K562 (cell line): ENCODE data around the gene HSF2BP. TPM values are rescaled to one million over a fixed set of nuclear protein-coding genes. Genes with fewer than 3 reads are reported as not detected.

ENCODE experiments used
- ATAC-seq: fragments of 200-7000 bp; cut with Tn5 transposase; 3 replicates; pipeline ENCODE4 v1.9.1; 2020; ENCODE audit warnings: moderate library complexity
- BruUV-seq: library from RNA; stranded (reverse); fragments of 400-500 nt; replicated peaks from 2 replicates; lab custom pipeline; 2021; lab: Mats Ljungman, UMichigan
- CTCF ChIA-PET: fragments of 300-600 bp; formaldehyde crosslinking; extraction: SDS; loops from one replicate; lab custom pipeline; 2021; ENCODE audit warnings: low intra/inter-chr PET ratio; lab: Yijun Ruan, JAX
- POLR2A ChIA-PET: fragments of 300-600, 350-650 bp; sonication (Branson Sonifier 250); formaldehyde crosslinking; extraction: SDS; loops from one replicate; lab custom pipeline; 2021; ENCODE audit warnings: antibody characterized with exemption, inconsistent platforms; lab: Yijun Ruan, JAX
- DNase-seq, 4 experiments: peaks; one replicate each; pipeline versions ENCODE4 v3.0.0 to v3.0.0-alpha.2; 2011 to 2018; ENCODE audit warnings: low spot score in 3 of 4, mixed read lengths in 3 of 4; ENCODE audit errors: extremely low read depth in 1 of 4
- FAIRE-seq: peaks from 2 replicates; lab custom pipeline; 2011; peaks lifted over from hg19 to GRCh38; lab: Jason Lieb, UNC
- H2AFZ ChIP-seq: 2 replicates; pipeline ENCODE4 v1.6.0; 2011; ENCODE audit warnings: low read depth, low read length, control low read depth, inconsistent platforms
- H3K27ac ChIP-seq: fragments of 200-600 bp; 3 replicates; pipeline ENCODE4 v1.8.0; 2011; ENCODE audit warnings: low read depth, mild to moderate bottlenecking, control low read depth, inconsistent platforms, low read length, moderate library complexity, mixed read lengths; ENCODE audit errors: extremely low read depth
- H3K27me3 ChIP-seq, 2 experiments: fragments of 300-600 bp in 1 of 2; 2 replicates in 1 of 2; 3 replicates in 1 of 2; pipeline versions ENCODE4 v1.6.0 to v1.8.0; 2011; ENCODE audit warnings: inconsistent platforms in 2 of 2, low read length in 2 of 2, mild to moderate bottlenecking in 1 of 2, mixed read lengths in 1 of 2, moderate library complexity in 1 of 2; ENCODE audit not compliant: control insufficient read depth in 2 of 2, insufficient read depth in 2 of 2
- H3K36me3 ChIP-seq: fragments of 300-600 bp; 3 replicates; pipeline ENCODE4 v1.8.0; 2011; ENCODE audit warnings: mild to moderate bottlenecking, low read length, inconsistent platforms; ENCODE audit not compliant: control insufficient read depth, insufficient read depth
- H3K4me1 ChIP-seq, 2 experiments: fragments of 200-600 bp in 1 of 2; replicated peaks in 1 of 2; 2 replicates in 1 of 2; 3 replicates in 1 of 2; pipeline versions ENCODE4 v1.5.1 to v1.8.0; 2011; ENCODE audit warnings: inconsistent platforms in 2 of 2, low read length in 2 of 2, mild to moderate bottlenecking in 1 of 2, mixed read lengths in 1 of 2, moderate library complexity in 1 of 2; ENCODE audit not compliant: control insufficient read depth in 2 of 2, insufficient read depth in 2 of 2
- H3K4me2 ChIP-seq: 2 replicates; pipeline ENCODE4 v1.6.1; 2011; ENCODE audit warnings: low read length, control low read depth, inconsistent platforms, mixed read lengths; ENCODE audit not compliant: insufficient read depth
- H3K4me3 ChIP-seq: fragments of 200-600 bp; sonication (generic), shearing (Covaris generic); 2 replicates; pipeline ENCODE4 v1.5.1; 2016; ENCODE audit warnings: control low read depth, inconsistent platforms
- H3K79me2 ChIP-seq: fragments of 200-600 bp; 3 replicates; pipeline ENCODE4 v1.8.0; 2011; ENCODE audit warnings: low read length, inconsistent platforms; ENCODE audit not compliant: control insufficient read depth, insufficient read depth
- H3K9ac ChIP-seq, 2 experiments: 2 replicates each; pipeline versions ENCODE4 v1.6.0 to v1.6.1; 2011; ENCODE audit warnings: low read depth in 2 of 2, low read length in 2 of 2, control low read depth in 1 of 2, inconsistent platforms in 1 of 2, mild to moderate bottlenecking in 1 of 2, mixed read lengths in 1 of 2; ENCODE audit not compliant: insufficient read depth in 1 of 2
- H3K9me1 ChIP-seq: one replicate; pipeline ENCODE4 v1.6.0; 2011; ENCODE audit warnings: inconsistent platforms, mild to moderate bottlenecking, low read length, moderate library complexity; ENCODE audit not compliant: control insufficient read depth, insufficient read depth
- H3K9me3 ChIP-seq: replicated peaks from 2 replicates; pipeline ENCODE4 v1.5.1; 2011; ENCODE audit warnings: low read depth, low read length, inconsistent platforms; ENCODE audit not compliant: control insufficient read depth, insufficient read depth
- H4K20me1 ChIP-seq: replicated peaks from 2 replicates; pipeline ENCODE4 v1.6.1; 2011; ENCODE audit warnings: low read length, inconsistent platforms, mixed read lengths; ENCODE audit not compliant: control insufficient read depth, insufficient read depth
- CTCF ChIP-seq, 3 experiments: IDR thresholded peaks in 2 of 3; conservative IDR thresholded peaks in 1 of 3; 2 replicates each; pipeline ENCODE4 v1.5.1; 2011 to 2012; ENCODE audit warnings: low read length in 3 of 3, mild to moderate bottlenecking in 3 of 3, control low read depth in 2 of 3, improper control_type of control experiment in 1 of 3, inconsistent platforms in 1 of 3, low read depth in 1 of 3, mixed read lengths in 1 of 3, moderate library complexity in 1 of 3; ENCODE audit not compliant: insufficient read depth in 2 of 3
- NFIC ChIP-seq: fragments of 450-650 bp; IDR thresholded peaks from 2 replicates; pipeline ENCODE4 v1.6.1; 2017; ENCODE audit warnings: mild to moderate bottlenecking, inconsistent platforms
- PML ChIP-seq: IDR thresholded peaks from 2 replicates; pipeline ENCODE4 v1.6.1; 2012; ENCODE audit warnings: low read length, inconsistent platforms
- POLR2G ChIP-seq: fragments of 200-400 bp; formaldehyde crosslinking; IDR thresholded peaks from 2 replicates; pipeline ENCODE4 v1.6.1; 2017; ENCODE audit warnings: low read depth, mild to moderate bottlenecking, antibody characterized with exemption, low read length, moderate library complexity
- PTTG1 ChIP-seq: fragments of 450-650 bp; IDR thresholded peaks from 2 replicates; pipeline ENCODE4 v1.6.1; 2016; ENCODE audit warnings: low read depth, mild to moderate bottlenecking, missing genetic modification characterization, missing compliant biosample characterization
- SRSF7 ChIP-seq: fragments of 200-400 bp; formaldehyde crosslinking; optimal IDR thresholded peaks from 2 replicates; pipeline ENCODE3; 2017; ENCODE audit warnings: mild to moderate bottlenecking, low read depth, low read length
- ZBTB33 ChIP-seq: sonication (generic); formaldehyde crosslinking; IDR thresholded peaks from 2 replicates; pipeline ENCODE4 v1.8.1; 2023; ENCODE audit warnings: mild to moderate bottlenecking, missing genetic modification reagents
- ZNF143 ChIP-seq: sonication (generic); formaldehyde crosslinking; IDR thresholded peaks from 2 replicates; pipeline ENCODE4 v1.9.0; 2022; ENCODE audit warnings: mild to moderate bottlenecking, missing genetic modification reagents
- WGBS: fragments of 100-300 bp; shearing (Covaris generic); methylation state at CpG from one replicate; pipeline ENCODE4 v1.1.6; 2016; ENCODE audit warnings: low coverage, mixed read lengths; ENCODE audit not compliant: insufficient coverage; ENCODE audit errors: missing lambda C conversion rate; 5-methylcytosine and 5-hydroxymethylcytosine counted together
- in situ Hi-C: fragments of 300-500 bp; cut with MboI; formaldehyde crosslinking; loops from 4 replicates; pipeline ENCODE4 v1.15.0; 2018; ENCODE audit warnings: inconsistent platforms, mixed read lengths
- intact Hi-C: fragments of 100-400 bp; cut with micrococcal nuclease; formaldehyde crosslinking; loops from 2 replicates; pipeline ENCODE4 v1.14.2; 2022
- polyA plus RNA-seq, 8 experiments: library from polyadenylated mRNA; depleted of rRNA in 4 of 8; stranded (reverse) in 5 of 8; unstranded in 3 of 8; fragments of >200 nt; fragmentation: Nextera tagmentation in 2 of 8; fragmentation: Illumina TruSeq in 1 of 8; extraction: Ambion mirVana in 2 of 8; extraction: Trizol in 1 of 8; gene quantifications; 2 replicates each; pipeline versions ENCODE4 v1.2.1 to v1.2.3, GENCODE V29; 2011 to 2014; ENCODE audit warnings: inconsistent platforms in 1 of 8, missing spikeins in 1 of 8
- total RNA-seq, 7 experiments: library from RNA; depleted of rRNA in 6 of 7; stranded (reverse); fragments of >200 nt in 6 of 7; fragmentation: Illumina TruSeq in 2 of 7; extraction: Trizol in 2 of 7; gene quantifications; 2 replicates each; pipeline versions ENCODE4 v1.2.1 to v1.2.3, GENCODE V29; 2011 to 2021; ENCODE audit warnings: low replicate concordance in 1 of 7

The HSF2BP gene
- total and polyA plus RNA-seq, 9 of the 15 experiments (the other 6 are each of a cell fraction or from before 2014, with no cell fraction given) = 0.04 to 0.57 (median 0.20) TPM; not detected in 2

- 0 out of 2 replicates have a peak, but pooled peaks have one; percentile 3 for TF ChIP-seq POLR2G
Observed at GRCh38 chr21:43658088-43658741, 1.1 kb downstream of the HSF2BP start (continued).

- TF ChIP-seq NFIC (peak; percentile 54), ZNF143 (CRISPR knock-in tag) (no peak), CTCF (IDR thresholded peaks at IDR 0.05 in 2 of 3, conservative IDR thresholded peaks at IDR 0.05 in 1 of 3; ENCODE audit: insufficient read depth in 2 of 3, low read depth in 1 of 3, low read length in 3 of 3) (no peak), PTTG1 (tag) (no peak), PML (no peak), ZBTB33 (CRISPR knock-in tag) (0 out of 2 replicates have a peak, but pooled peaks have one; percentile 8), POLR2G (0 out of 2 replicates have a peak, but pooled peaks have one; percentile 35), SRSF7 (peak; percentile 32)
- Histone ChIP-seq H3K36me3 (peaks cover 16% of the 10 kb centered on the region), H2AFZ (no peak overlapping the region), H3K27ac (no peak overlapping the region), H3K4me3 (no peak overlapping the region), H3K27me3 (no peaks in the 10 kb centered on the region; a peak in 1 of 5 replicates), H3K4me2 (no peak overlapping the region), H3K9me1 (no peaks in the 10 kb centered on the region), H3K79me2 (peaks cover 32% of the 10 kb centered on the region), H3K9ac (no peak overlapping the region), H4K20me1 (peaks cover 4% of the 10 kb centered on the region; the same call in 1 of the 2 replicates), H3K9me3 (peaks cover 2% of the 10 kb centered on the region; the same call in 1 of the 2 replicates), H3K4me1 (peaks cover 15 to 23% of the 10 kb centered on the region in 2 experiments; a peak in 4 of 5 replicates)
- WGBS = 81% methylated on average over 39 of the region's 46 CpGs
- intact Hi-C loops (no loop called here), in situ Hi-C loops (no loop called here)
- no TSS peak for BruUV-seq
- DNase-seq (no peak), ATAC-seq (no peak), FAIRE-seq (no peak)
- ChIA-PET POLR2A (interaction anchor here (0.9 to 1.9 kb wide), 2 partner anchors 12 to 46 kb away, joined by 3 to 6 read pairs; no protein-coding TSS in a partner anchor), CTCF (no interaction called here)
Observed at GRCh38 chr21:43657355-43658087, 1.8 kb downstream of the HSF2BP start.
